ENCODE measurements around the gene STK11.

- TF ChIP-seq REST (IDR thresholded peaks at IDR 0.05; ENCODE audit: borderline replicate concordance): no peak
- TF ChIP-seq CTCF (IDR thresholded peaks at IDR 0.05; ENCODE audit: poor library complexity, severe bottlenecking): no peak
- no peak for TF ChIP-seq EZH2 (IDR thresholded peaks at IDR 0.05; ENCODE audit: borderline replicate concordance, insufficient read depth, low read length, poor library complexity, severe bottlenecking)
- no peak for TF ChIP-seq RAD21 (conservative IDR thresholded peaks at IDR 0.05)
- peak; percentile 33 for TF ChIP-seq POLR2AphosphoS5 (IDR thresholded peaks at IDR 0.05)
- no peak for TF ChIP-seq EP300 (conservative IDR thresholded peaks at IDR 0.05; ENCODE audit: poor library complexity, severe bottlenecking)
- TF ChIP-seq TAF1 (IDR thresholded peaks at IDR 0.05; ENCODE audit: low read depth): no peak
- TF ChIP-seq SMC3 (conservative IDR thresholded peaks at IDR 0.05; ENCODE audit: poor library complexity): no peak
- TF ChIP-seq MXI1 (conservative IDR thresholded peaks at IDR 0.05; ENCODE audit: poor library complexity, severe bottlenecking): no peak
Measured at GRCh38 chr19:1256646-1257474, 51.3 kb downstream of the STK11 start.

All from neural cell (in vitro differentiated cells).